Stomach (tissue), 4 donors: Measurements from ENCODE around the gene GHITM.

Source experiments
- EP300 ChIP-seq: sonication (generic); formaldehyde crosslinking; IDR thresholded peaks from one replicate; pipeline ENCODE4 v1.6.1; 2017; ENCODE audit warnings: antibody characterized with exemption
- POLR2AphosphoS5 ChIP-seq, 3 donors: sonication (generic); formaldehyde crosslinking; IDR thresholded peaks; one replicate each; pipeline ENCODE4 v1.6.1; 2016; ENCODE audit warnings: antibody characterized with exemption in 3 of 3

DNA sequence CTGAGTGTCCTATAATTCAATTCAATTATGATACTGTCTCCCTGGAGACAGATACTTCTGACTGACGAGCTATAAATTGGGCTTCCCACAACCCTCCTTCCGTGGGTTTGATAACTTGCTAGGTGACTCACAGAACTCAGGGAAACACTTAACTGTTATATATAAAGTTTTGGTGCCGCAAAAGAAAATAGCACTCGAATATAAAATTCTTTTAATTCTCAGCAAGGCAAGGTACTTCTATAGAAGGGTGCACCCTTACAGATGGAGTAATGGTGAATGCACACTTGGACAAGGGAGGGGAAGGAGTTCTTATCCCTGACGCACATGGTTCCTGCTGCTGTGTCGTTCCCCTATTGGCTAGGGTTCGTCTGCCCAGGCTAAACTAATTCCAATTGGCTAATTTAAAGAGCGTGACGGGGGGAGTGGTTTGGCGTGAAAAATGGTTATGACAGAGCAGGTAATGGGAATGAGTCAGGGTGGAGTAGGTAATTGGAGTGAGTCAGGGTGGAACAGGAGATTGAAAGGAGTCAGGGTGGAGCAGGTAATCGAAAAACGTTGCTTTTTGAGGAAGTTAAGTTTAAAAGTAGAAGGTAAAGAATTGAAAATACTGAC, 20.8 kb upstream of the GHITM start:
- TF ChIP-seq EP300 (no peak), POLR2AphosphoS5 (IDR thresholded peaks at IDR 0.05) (no peak)
